H1 (cell line): ENCODE measurements around the gene PRR7.

Experiments
- EP300 ChIP-seq, 2 experiments: IDR thresholded peaks; 1 replicate in 1 of 2; 2 replicates in 1 of 2; pipeline ENCODE4 v1.6.1; 2011 to 2012; ENCODE audit warnings: low read depth in 2 of 2, low read length in 2 of 2, mild to moderate bottlenecking in 2 of 2, borderline replicate concordance in 1 of 2, inconsistent platforms in 1 of 2, moderate library complexity in 1 of 2
- GTF2F1 ChIP-seq: IDR thresholded peaks from 2 replicates; pipeline ENCODE4 v1.6.1; 2012; ENCODE audit warnings: low read depth, low read length, improper control_type of control experiment, borderline replicate concordance
- JUND ChIP-seq: IDR thresholded peaks from 2 replicates; pipeline ENCODE4 v1.6.1; 2011; ENCODE audit warnings: mild to moderate bottlenecking, improper control_type of control experiment, low read length
- POLR2A ChIP-seq, 2 experiments: IDR thresholded peaks; 1 replicate in 1 of 2; 2 replicates in 1 of 2; pipeline ENCODE4 v1.6.1; 2011; ENCODE audit warnings: low read depth in 2 of 2, low read length in 2 of 2, mild to moderate bottlenecking in 2 of 2; ENCODE audit errors: control extremely low read depth in 1 of 2
- RAD21 ChIP-seq, 2 experiments: IDR thresholded peaks in 1 of 2; conservative IDR thresholded peaks in 1 of 2; 2 replicates each; pipeline ENCODE4 v1.6.1; 2011; ENCODE audit warnings: low read depth in 2 of 2, low read length in 2 of 2, improper control_type of control experiment in 1 of 2, inconsistent platforms in 1 of 2, mild to moderate bottlenecking in 1 of 2, moderate library complexity in 1 of 2
- TF ChIP-seq, protein P1 (sequence below): IDR thresholded peaks from 2 replicates; pipeline ENCODE4 v1.6.1; 2011; ENCODE audit warnings: low read length, improper control_type of control experiment
- TF ChIP-seq, protein P2 (sequence below), 3 experiments: IDR thresholded peaks; 1 replicate in 2 of 3; 2 replicates in 1 of 3; pipeline versions ENCODE4 v1.5.1 to v1.6.1; 2011; ENCODE audit warnings: low read length in 3 of 3, mild to moderate bottlenecking in 3 of 3, inconsistent platforms in 2 of 3, low read depth in 1 of 3, moderate library complexity in 1 of 3; ENCODE audit not compliant: insufficient read depth in 1 of 3; ENCODE audit errors: control extremely low read depth in 1 of 3

DNA sequence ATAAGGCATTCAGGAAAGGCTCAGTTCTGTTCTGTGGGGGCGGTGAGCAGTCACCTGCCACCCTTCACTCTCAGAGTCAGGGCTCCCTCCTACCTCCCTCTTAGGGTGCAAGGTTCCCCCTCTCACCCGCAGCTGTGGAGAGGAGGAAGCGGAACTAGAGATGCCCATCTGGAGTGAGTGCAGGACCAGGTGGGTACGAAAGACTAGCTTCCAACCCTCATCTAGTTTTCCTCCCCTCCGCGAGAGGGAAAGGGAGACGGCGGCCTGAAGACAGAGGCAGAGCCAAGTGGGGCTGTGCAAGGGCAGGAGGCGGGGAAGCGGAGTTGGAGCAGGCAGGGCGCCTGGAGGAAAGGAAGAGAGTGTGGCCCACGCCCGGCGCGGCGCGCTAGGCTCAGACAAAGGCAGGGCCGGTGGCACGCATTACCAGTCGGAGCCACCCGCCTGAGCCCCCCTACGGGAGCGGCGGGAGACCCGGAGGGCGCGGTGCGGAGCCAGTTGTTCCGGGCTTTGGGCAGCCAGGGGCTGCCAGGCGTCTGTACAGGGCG is 7.3 kb downstream of the PRR7 start:
- TF ChIP-seq, protein P1, sequence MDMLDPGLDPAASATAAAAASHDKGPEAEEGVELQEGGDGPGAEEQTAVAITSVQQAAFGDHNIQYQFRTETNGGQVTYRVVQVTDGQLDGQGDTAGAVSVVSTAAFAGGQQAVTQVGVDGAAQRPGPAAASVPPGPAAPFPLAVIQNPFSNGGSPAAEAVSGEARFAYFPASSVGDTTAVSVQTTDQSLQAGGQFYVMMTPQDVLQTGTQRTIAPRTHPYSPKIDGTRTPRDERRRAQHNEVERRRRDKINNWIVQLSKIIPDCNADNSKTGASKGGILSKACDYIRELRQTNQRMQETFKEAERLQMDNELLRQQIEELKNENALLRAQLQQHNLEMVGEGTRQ = no peak
- TF ChIP-seq, protein P2, sequence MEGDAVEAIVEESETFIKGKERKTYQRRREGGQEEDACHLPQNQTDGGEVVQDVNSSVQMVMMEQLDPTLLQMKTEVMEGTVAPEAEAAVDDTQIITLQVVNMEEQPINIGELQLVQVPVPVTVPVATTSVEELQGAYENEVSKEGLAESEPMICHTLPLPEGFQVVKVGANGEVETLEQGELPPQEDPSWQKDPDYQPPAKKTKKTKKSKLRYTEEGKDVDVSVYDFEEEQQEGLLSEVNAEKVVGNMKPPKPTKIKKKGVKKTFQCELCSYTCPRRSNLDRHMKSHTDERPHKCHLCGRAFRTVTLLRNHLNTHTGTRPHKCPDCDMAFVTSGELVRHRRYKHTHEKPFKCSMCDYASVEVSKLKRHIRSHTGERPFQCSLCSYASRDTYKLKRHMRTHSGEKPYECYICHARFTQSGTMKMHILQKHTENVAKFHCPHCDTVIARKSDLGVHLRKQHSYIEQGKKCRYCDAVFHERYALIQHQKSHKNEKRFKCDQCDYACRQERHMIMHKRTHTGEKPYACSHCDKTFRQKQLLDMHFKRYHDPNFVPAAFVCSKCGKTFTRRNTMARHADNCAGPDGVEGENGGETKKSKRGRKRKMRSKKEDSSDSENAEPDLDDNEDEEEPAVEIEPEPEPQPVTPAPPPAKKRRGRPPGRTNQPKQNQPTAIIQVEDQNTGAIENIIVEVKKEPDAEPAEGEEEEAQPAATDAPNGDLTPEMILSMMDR (IDR thresholded peaks at IDR 0.05; ENCODE audit: control extremely low read depth in 1 of 3, insufficient read depth in 1 of 3, low read depth in 1 of 3, low read length in 3 of 3) = no peak
- no peak for TF ChIP-seq JUND
- TF ChIP-seq GTF2F1 = no peak
- no peak for TF ChIP-seq EP300 (IDR thresholded peaks at IDR 0.05; ENCODE audit: borderline replicate concordance in 1 of 2, low read depth in 2 of 2, low read length in 2 of 2)
- TF ChIP-seq POLR2A (IDR thresholded peaks at IDR 0.05; ENCODE audit: control extremely low read depth in 1 of 2, low read depth in 2 of 2, low read length in 2 of 2) = no peak
- no peak for TF ChIP-seq RAD21 (IDR thresholded peaks at IDR 0.05 in 1 of 2, conservative IDR thresholded peaks at IDR 0.05 in 1 of 2; ENCODE audit: low read depth in 2 of 2, low read length in 2 of 2)
